Measurements from ENCODE around the gene SVOPL. TPM values are rescaled to one million over a fixed set of nuclear protein-coding genes. Genes with fewer than 3 reads are reported as not detected.
"Not testable (repeated sequence)": the region's sequence is repeated elsewhere in the genome, so short reads cannot be mapped to it uniquely, and the experiment has no call there.

SVOPL gene
- total RNA-seq, 2 experiments from 2014 or later, result 3.5 to 4.3 TPM

DNA sequence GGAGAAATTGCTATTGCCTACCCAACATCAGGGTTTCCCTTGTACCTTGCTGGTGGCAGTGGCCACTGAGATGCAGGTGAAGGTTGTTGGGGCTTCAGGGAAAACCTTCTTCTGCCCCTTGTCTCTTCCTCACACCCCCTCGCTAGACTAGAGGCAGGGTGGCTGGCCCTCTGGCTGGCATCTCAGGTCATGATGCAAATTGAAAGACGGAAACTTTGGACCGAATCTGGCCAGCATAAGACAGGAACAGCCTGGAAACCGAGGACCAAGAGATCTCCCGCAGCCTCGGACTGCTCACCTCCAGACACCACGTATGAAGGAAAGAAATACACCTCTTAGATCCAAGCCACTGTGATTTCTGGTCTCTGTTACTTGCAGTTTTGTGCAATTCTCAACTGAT, 2.9 kb downstream of the SVOPL start:
- CTCF ChIA-PET, result no interaction called here
- POLR2A ChIA-PET, result no interaction called here
- no peaks in the 10 kb centered on the region for H3K36me3 Mint-ChIP-seq (ENCODE audit: low read depth)

DNA sequence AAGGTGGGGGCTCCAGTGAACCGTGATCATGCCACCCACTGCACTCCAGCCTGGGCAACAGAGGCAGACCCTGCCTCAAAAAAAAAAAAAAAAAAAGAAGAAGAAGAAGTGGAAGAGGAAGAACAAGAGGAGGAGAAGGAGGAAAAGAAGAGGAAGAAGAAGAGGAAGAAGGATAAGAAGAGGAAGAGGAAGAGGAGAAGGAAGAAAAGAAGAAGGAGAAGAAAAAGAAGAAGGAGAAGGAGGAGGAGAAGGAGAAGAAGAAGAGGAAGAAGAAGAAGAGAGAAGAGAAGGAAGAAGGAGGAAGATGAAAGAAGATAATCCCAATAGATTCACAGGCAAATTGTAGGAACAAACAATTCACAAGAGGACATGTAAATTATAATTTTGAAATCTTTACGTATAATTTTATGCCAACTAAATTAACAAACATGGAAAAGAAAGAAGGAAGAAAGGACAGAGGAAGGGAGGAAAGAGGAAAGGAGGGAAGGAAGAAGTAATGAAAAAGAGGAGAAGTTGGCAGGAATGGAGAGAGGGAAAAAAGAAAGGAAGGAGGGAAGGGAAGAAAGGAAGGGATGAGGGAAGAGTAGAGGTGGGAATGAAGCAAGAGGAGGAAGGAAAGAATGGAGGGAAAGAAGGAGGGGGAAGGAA, 3.5 kb downstream of the SVOPL start:
- peaks cover 1% of the 10 kb centered on the region for H3K27me3 Mint-ChIP-seq (ENCODE audit: low read depth)
- CTCF ChIA-PET, result no interaction called here
- POLR2A ChIA-PET, result no interaction called here

More for the DNA sequence above, 2.9 kb downstream of the SVOPL start:
- no peak for ATAC-seq
- no peak overlapping the region for H3K27ac Mint-ChIP-seq
- no peak overlapping the region for H3K4me3 Mint-ChIP-seq
- DNase-seq, result no peak
- no peaks in the 10 kb centered on the region for H3K27me3 Mint-ChIP-seq (ENCODE audit: low read depth)
- H3K4me1 Mint-ChIP-seq (ENCODE audit: low read depth), result no peaks in the 10 kb centered on the region
- no peaks in the 10 kb centered on the region for H3K9me3 Mint-ChIP-seq (ENCODE audit: insufficient read depth)

GRCh38 chr7:138695776-138696175, 5.4 kb downstream of the SVOPL start:
- H3K4me1 Mint-ChIP-seq (ENCODE audit: low read depth); H3K27ac Mint-ChIP-seq; H3K36me3 Mint-ChIP-seq (ENCODE audit: low read depth); POLR2A ChIA-PET; DNase-seq; CTCF ChIA-PET; H3K27me3 Mint-ChIP-seq (ENCODE audit: low read depth); H3K9me3 Mint-ChIP-seq (ENCODE audit: insufficient read depth); H3K4me3 Mint-ChIP-seq; ATAC-seq: not testable (repeated sequence)

More for the DNA sequence above, 3.5 kb downstream of the SVOPL start:
- Mint-ChIP-seq H3K4me3 (no peak overlapping the region), H3K9me3 (ENCODE audit: insufficient read depth) (no peaks in the 10 kb centered on the region), H3K36me3 (ENCODE audit: low read depth) (no peaks in the 10 kb centered on the region), H3K27ac (no peak overlapping the region), H3K4me1 (ENCODE audit: low read depth) (no peaks in the 10 kb centered on the region)
- DNase-seq (no peak), ATAC-seq (no peak)

DNA sequence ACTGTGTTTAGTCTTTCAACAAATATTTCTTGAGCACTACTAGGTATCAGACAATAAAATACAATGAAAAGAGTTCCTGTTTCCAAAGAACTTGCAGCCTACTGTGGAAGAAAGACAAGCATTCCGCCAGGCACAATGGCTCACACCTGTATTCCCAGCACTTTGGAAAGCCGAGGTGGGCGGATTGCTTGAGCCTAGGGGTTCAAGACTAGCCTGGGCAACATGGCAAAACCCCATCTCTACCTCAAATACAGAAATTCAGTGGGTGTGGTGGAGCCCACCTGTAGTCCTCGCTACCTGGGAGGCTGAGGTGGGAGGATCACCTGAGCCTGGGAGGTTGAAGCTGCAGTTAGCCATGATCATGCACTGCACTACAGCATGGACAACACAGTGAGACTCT, 6.1 kb downstream of the SVOPL start:
- H3K36me3 Mint-ChIP-seq (ENCODE audit: low read depth), result no peaks in the 10 kb centered on the region
- ChIA-PET CTCF (no interaction called here), POLR2A (no interaction called here)
- H3K27ac Mint-ChIP-seq, result no peak overlapping the region
- H3K9me3 Mint-ChIP-seq (ENCODE audit: insufficient read depth), result no peaks in the 10 kb centered on the region
- no peak for DNase-seq
- ATAC-seq, result no peak
- no peaks in the 10 kb centered on the region for H3K4me1 Mint-ChIP-seq (ENCODE audit: low read depth)
- H3K4me3 Mint-ChIP-seq, result no peak overlapping the region
- H3K27me3 Mint-ChIP-seq (ENCODE audit: low read depth), result peaks cover 2% of the 10 kb centered on the region

GRCh38 chr7:138691178-138691577, 10.0 kb downstream of the SVOPL start:
- Mint-ChIP-seq H3K36me3 (ENCODE audit: low read depth) (no peaks in the 10 kb centered on the region), H3K4me3 (no peak overlapping the region), H3K27me3 (ENCODE audit: low read depth) (peaks cover 2% of the 10 kb centered on the region), H3K27ac (no peak overlapping the region), H3K4me1 (ENCODE audit: low read depth) (no peaks in the 10 kb centered on the region), H3K9me3 (ENCODE audit: insufficient read depth) (no peaks in the 10 kb centered on the region)
- DNase-seq (no peak), ATAC-seq (no peak)
- CTCF ChIA-PET, result no interaction called here
- POLR2A ChIA-PET, result no interaction called here

GRCh38 chr7:138690495-138690894, 10.7 kb downstream of the SVOPL start:
- no peak for ATAC-seq
- DNase-seq, result no peak
- CTCF ChIA-PET, result no interaction called here
- no peaks in the 10 kb centered on the region for H3K4me1 Mint-ChIP-seq (ENCODE audit: low read depth)
- no peaks in the 10 kb centered on the region for H3K9me3 Mint-ChIP-seq (ENCODE audit: insufficient read depth)
- no peaks in the 10 kb centered on the region for H3K36me3 Mint-ChIP-seq (ENCODE audit: low read depth)
- H3K27me3 Mint-ChIP-seq (ENCODE audit: low read depth), result peaks cover 2% of the 10 kb centered on the region
- no peak overlapping the region for H3K27ac Mint-ChIP-seq
- no peak overlapping the region for H3K4me3 Mint-ChIP-seq
- POLR2A ChIA-PET, result no interaction called here

GRCh38 chr7:138688037-138688436, 13.1 kb downstream of the SVOPL start:
- ATAC-seq; H3K9me3 Mint-ChIP-seq (ENCODE audit: insufficient read depth); CTCF ChIA-PET; H3K27me3 Mint-ChIP-seq (ENCODE audit: low read depth); H3K36me3 Mint-ChIP-seq (ENCODE audit: low read depth); H3K4me1 Mint-ChIP-seq (ENCODE audit: low read depth); H3K27ac Mint-ChIP-seq; H3K4me3 Mint-ChIP-seq; DNase-seq; POLR2A ChIA-PET: not testable (repeated sequence)

DNA sequence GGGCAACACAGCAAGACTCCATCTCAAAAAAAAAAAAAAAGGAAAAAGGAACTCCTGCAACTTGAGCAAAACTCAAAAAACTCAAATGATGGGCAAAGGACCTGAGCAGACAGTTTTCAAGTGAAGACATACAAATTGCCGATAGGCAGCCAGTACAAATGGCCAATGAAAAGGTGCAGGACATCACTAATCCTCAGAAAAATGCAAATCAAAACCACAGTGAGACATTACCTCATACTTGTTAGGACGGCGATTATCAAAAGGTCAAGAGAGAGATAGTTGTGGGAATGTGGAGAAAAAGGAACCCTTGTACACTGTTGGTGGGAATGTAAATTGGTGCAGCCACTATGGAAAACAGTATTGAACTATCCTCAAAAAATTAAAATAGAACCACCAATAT, 16.8 kb downstream of the SVOPL start:
- Mint-ChIP-seq H3K4me3 (no peak overlapping the region), H3K36me3 (ENCODE audit: low read depth) (no peaks in the 10 kb centered on the region), H3K9me3 (ENCODE audit: insufficient read depth) (no peaks in the 10 kb centered on the region), H3K4me1 (ENCODE audit: low read depth) (no peaks in the 10 kb centered on the region), H3K27ac (no peak overlapping the region), H3K27me3 (ENCODE audit: low read depth) (no peaks in the 10 kb centered on the region)
- ATAC-seq (no peak), DNase-seq (no peak)
- ChIA-PET POLR2A (no interaction called here), CTCF (no interaction called here)

DNA sequence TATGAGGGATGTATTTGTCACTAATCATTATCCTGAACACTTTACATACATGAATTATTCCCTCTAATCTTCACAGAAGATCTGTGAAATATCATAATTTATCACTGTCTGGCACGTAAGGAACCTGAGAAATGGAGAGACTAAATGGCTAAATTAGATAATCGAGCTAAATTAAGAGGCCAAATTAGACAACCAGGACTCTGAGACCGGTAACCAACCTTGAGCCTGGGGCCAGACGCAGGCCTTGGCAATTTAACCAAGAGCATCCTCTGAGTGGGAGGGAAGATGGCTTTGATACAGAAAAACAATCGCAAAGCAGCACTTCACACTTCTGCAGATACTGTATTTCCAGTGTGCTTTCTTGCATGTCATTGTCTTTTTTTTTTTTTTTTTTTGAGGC, 21.4 kb downstream of the SVOPL start:
- ChIA-PET POLR2A (no interaction called here), CTCF (no interaction called here)
- Mint-ChIP-seq H3K27me3 (ENCODE audit: low read depth) (no peaks in the 10 kb centered on the region), H3K4me1 (ENCODE audit: low read depth) (no peaks in the 10 kb centered on the region), H3K4me3 (no peak overlapping the region), H3K36me3 (ENCODE audit: low read depth) (no peaks in the 10 kb centered on the region), H3K27ac (no peak overlapping the region), H3K9me3 (ENCODE audit: insufficient read depth) (no peaks in the 10 kb centered on the region)
- no peak for ATAC-seq
- no peak for DNase-seq

DNA sequence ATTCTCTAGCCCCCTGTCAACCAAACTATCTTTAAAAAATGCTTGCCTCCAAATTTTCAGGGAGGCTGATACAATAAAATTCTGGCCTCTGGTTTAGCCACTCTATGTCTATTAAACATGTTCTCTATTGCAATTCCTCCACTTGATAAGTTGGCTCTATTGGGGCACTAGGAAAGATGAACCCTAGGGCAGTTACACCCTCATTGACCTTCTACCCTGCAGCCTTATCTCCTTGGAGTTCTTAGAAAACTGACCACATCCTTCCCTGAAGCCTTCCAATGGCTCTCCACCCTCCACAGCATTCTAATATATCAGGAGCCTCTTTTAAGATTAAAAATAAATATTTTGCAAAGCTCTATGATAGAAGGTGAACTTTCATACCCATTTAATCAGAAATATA, 30.6 kb downstream of the SVOPL start:
- Mint-ChIP-seq H3K4me3 (no peak overlapping the region), H3K27ac (no peak overlapping the region), H3K27me3 (ENCODE audit: low read depth) (peaks cover 13% of the 10 kb centered on the region), H3K9me3 (ENCODE audit: insufficient read depth) (peaks cover 9% of the 10 kb centered on the region), H3K4me1 (ENCODE audit: low read depth) (peaks cover 28% of the 10 kb centered on the region), H3K36me3 (ENCODE audit: low read depth) (peaks cover 4% of the 10 kb centered on the region)
- ChIA-PET CTCF (no interaction called here), POLR2A (no interaction called here)
- ATAC-seq, result no peak
- no peak for DNase-seq

GRCh38 chr7:138669364-138669763, 31.8 kb downstream of the SVOPL start:
- H3K27ac Mint-ChIP-seq, result no peak overlapping the region
- POLR2A ChIA-PET, result no interaction called here

GRCh38 chr7:138668946-138669345, 32.2 kb downstream of the SVOPL start:
- Mint-ChIP-seq H3K4me3 (no peak overlapping the region), H3K4me1 (ENCODE audit: low read depth) (peaks cover 35% of the 10 kb centered on the region), H3K9me3 (ENCODE audit: insufficient read depth) (peaks cover 9% of the 10 kb centered on the region), H3K36me3 (ENCODE audit: low read depth) (peaks cover 4% of the 10 kb centered on the region), H3K27me3 (ENCODE audit: low read depth) (peaks cover 19% of the 10 kb centered on the region), H3K27ac (no peak overlapping the region)
- ChIA-PET CTCF (no interaction called here), POLR2A (no interaction called here)
- DNase-seq, result no peak
- ATAC-seq, result no peak

More at GRCh38 chr7:138669364-138669763, 31.8 kb downstream of the SVOPL start:
- CTCF ChIA-PET, result no interaction called here
- no peak for DNase-seq
- Mint-ChIP-seq H3K4me1 (ENCODE audit: low read depth) (peaks cover 35% of the 10 kb centered on the region), H3K27me3 (ENCODE audit: low read depth) (peaks cover 17% of the 10 kb centered on the region), H3K36me3 (ENCODE audit: low read depth) (peaks cover 4% of the 10 kb centered on the region), H3K9me3 (ENCODE audit: insufficient read depth) (peaks cover 9% of the 10 kb centered on the region), H3K4me3 (no peak overlapping the region)
- no peak for ATAC-seq

GRCh38 chr7:138668229-138668596, 32.9 kb downstream of the SVOPL start:
- Mint-ChIP-seq H3K36me3 (ENCODE audit: low read depth) (peaks cover 4% of the 10 kb centered on the region), H3K4me1 (ENCODE audit: low read depth) (peaks cover 35% of the 10 kb centered on the region), H3K9me3 (ENCODE audit: insufficient read depth) (peaks cover 9% of the 10 kb centered on the region), H3K27me3 (ENCODE audit: low read depth) (peaks cover 21% of the 10 kb centered on the region), H3K27ac (no peak overlapping the region), H3K4me3 (no peak overlapping the region)
- CTCF ChIA-PET, result no interaction called here
- POLR2A ChIA-PET, result no interaction called here
- DNase-seq, result no peak
- no peak for ATAC-seq

All from activated CD8-positive, alpha-beta T cell treated with anti-CD3 and anti-CD28 coated beads, Interleukin-2, amount 10 ng/mL, durations not matched to agents 7 days and 5 days (primary cell).